Calu3 (cell line): Measurements from ENCODE around the gene LRMDA. TPM values are rescaled to one million over a fixed set of nuclear protein-coding genes. Genes with fewer than 3 reads are reported as not detected.

Experiments used
- BruUV-seq: library from RNA; stranded (reverse); fragments of 400-500 nt; replicated peaks from 2 replicates; lab custom pipeline; 2021; lab: Mats Ljungman, UMichigan
- CTCF ChIA-PET: fragments of 300-600 bp; sonication (Branson Sonifier 250); formaldehyde crosslinking; loops from one replicate; lab custom pipeline; 2022; ENCODE audit warnings: antibody characterized with exemption; lab: Charles Lee
- DNase-seq: peaks from one replicate; pipeline ENCODE4 v3.0.0; 2022
- H3K27ac Mint-ChIP-seq: one replicate; pipeline ENCODE4 v1.8.0; 2022; ENCODE audit warnings: mixed read lengths; ENCODE audit not compliant: unreplicated experiment
- H3K27me3 Mint-ChIP-seq: one replicate; pipeline ENCODE4 v1.8.0; 2022; ENCODE audit warnings: mixed read lengths; ENCODE audit not compliant: unreplicated experiment
- H3K36me3 Mint-ChIP-seq: one replicate; pipeline ENCODE4 v1.8.0; 2022; ENCODE audit warnings: mild to moderate bottlenecking, moderate library complexity, mixed read lengths; ENCODE audit not compliant: insufficient read depth, unreplicated experiment
- H3K4me1 Mint-ChIP-seq: one replicate; pipeline ENCODE4 v1.8.0; 2022; ENCODE audit warnings: mild to moderate bottlenecking, low read depth, mixed read lengths; ENCODE audit not compliant: unreplicated experiment
- H3K4me3 Mint-ChIP-seq: one replicate; pipeline ENCODE4 v1.8.0; 2022; ENCODE audit warnings: mild to moderate bottlenecking, low read depth, moderate library complexity, mixed read lengths; ENCODE audit not compliant: unreplicated experiment
- H3K9me3 Mint-ChIP-seq: one replicate; pipeline ENCODE4 v1.8.0; 2022; ENCODE audit warnings: low read depth, mixed read lengths; ENCODE audit not compliant: unreplicated experiment
- intact Hi-C: fragments of 100-400 bp; cut with micrococcal nuclease; formaldehyde crosslinking; loops from one replicate; pipeline ENCODE4 v1.10.0; 2022; ENCODE audit not compliant: unreplicated experiment
- total RNA-seq: library from RNA; stranded (reverse); gene quantifications from 2 replicates; pipeline ENCODE4 v1.2.3, GENCODE V29; 2022
- TF ChIP-seq, protein P1 (sequence below): fragments of 200-600 bp; IDR thresholded peaks from one replicate; pipeline ENCODE4 v1.8.0; 2022; ENCODE audit warnings: antibody characterized with exemption; ENCODE audit not compliant: unreplicated experiment

Gene LRMDA
- total RNA-seq, 1 experiment from 2014 or later: 7.6 TPM

DNA sequence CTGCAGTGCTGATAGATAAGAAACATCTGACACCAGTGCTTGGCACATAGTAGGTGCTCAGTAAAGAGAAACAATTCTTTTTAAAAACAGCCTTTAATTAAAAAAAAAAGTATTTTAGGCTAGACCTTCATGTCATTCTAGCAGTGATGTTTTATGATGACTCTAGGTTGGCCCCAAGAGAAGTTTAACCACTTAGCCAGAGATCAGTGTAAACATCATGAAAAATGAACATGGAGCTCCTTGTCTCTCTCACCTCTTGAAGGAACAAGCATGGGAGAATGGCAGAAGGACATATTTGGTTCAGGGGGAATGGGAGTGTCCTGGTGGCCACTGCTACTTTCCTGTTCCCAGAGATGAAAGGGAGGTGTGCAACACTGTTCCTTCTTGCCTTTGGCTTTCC is 641.0 kb downstream of the LRMDA start:
- TF ChIP-seq, protein P1, sequence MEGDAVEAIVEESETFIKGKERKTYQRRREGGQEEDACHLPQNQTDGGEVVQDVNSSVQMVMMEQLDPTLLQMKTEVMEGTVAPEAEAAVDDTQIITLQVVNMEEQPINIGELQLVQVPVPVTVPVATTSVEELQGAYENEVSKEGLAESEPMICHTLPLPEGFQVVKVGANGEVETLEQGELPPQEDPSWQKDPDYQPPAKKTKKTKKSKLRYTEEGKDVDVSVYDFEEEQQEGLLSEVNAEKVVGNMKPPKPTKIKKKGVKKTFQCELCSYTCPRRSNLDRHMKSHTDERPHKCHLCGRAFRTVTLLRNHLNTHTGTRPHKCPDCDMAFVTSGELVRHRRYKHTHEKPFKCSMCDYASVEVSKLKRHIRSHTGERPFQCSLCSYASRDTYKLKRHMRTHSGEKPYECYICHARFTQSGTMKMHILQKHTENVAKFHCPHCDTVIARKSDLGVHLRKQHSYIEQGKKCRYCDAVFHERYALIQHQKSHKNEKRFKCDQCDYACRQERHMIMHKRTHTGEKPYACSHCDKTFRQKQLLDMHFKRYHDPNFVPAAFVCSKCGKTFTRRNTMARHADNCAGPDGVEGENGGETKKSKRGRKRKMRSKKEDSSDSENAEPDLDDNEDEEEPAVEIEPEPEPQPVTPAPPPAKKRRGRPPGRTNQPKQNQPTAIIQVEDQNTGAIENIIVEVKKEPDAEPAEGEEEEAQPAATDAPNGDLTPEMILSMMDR: no peak
- Mint-ChIP-seq H3K4me1 (no peaks in the 10 kb centered on the region), H3K9me3 (peaks cover 8% of the 10 kb centered on the region), H3K27ac (no peak overlapping the region), H3K36me3 (no peaks in the 10 kb centered on the region), H3K27me3 (no peaks in the 10 kb centered on the region), H3K4me3 (no peak overlapping the region)
- BruUV-seq: no TSS peak
- intact Hi-C loops: no loop called here
- CTCF ChIA-PET: no interaction called here
- no peak for DNase-seq

DNA sequence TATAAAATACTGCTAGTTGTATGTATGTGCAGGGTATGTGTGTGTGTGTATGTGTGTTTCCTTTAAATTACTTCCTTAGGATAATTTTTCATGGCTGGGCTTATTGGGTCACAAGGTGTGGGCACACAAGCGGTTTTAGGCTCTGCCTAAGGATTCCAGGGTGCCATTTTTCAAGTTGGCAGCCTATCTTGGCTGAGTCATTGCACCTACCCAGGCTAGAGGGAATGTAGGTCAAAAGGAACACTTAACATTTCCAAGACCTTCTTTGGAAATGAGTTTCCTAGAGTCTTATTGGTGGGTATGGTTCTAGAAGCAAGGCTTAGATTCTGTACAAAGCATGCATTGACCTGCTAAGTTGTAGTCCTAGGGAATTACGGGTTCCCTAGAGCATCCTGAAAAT is 642.1 kb downstream of the LRMDA start:
- BruUV-seq: no TSS peak
- H3K36me3 Mint-ChIP-seq: no peaks in the 10 kb centered on the region
- TF ChIP-seq, protein P1: no peak
- no peak for DNase-seq
- intact Hi-C loops: no loop called here
- H3K27me3 Mint-ChIP-seq: no peaks in the 10 kb centered on the region
- no peaks in the 10 kb centered on the region for H3K4me1 Mint-ChIP-seq
- H3K9me3 Mint-ChIP-seq: peaks cover 4% of the 10 kb centered on the region
- no peak overlapping the region for H3K27ac Mint-ChIP-seq
- CTCF ChIA-PET: no interaction called here
- no peak overlapping the region for H3K4me3 Mint-ChIP-seq

DNA sequence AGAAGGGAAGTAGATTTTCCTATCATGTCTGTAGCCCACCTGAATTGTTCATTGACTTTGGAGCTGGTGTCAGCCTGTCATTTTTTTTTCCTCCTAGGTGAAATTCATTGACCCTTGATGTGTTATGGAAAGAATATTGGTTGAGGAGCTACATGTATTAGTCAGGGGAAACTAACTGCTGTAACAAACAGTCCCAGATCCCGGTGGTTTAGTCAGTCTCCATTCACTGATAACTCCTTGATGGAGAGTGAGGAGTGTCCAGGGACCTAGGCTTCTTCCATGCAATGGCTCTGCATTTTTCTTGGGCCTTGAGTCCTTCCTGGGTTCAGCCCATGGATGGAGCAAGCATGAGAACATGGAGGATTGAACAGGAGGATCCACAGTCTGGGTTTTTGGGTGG is 643.2 kb downstream of the LRMDA start:
- CTCF ChIA-PET: no interaction called here
- Mint-ChIP-seq H3K36me3 (no peaks in the 10 kb centered on the region), H3K4me3 (no peak overlapping the region), H3K4me1 (no peaks in the 10 kb centered on the region), H3K9me3 (peaks cover 8% of the 10 kb centered on the region), H3K27ac (no peak overlapping the region), H3K27me3 (no peaks in the 10 kb centered on the region)
- TF ChIP-seq, protein P1: no peak
- BruUV-seq: no TSS peak
- intact Hi-C loops: no loop called here
- no peak for DNase-seq

DNA sequence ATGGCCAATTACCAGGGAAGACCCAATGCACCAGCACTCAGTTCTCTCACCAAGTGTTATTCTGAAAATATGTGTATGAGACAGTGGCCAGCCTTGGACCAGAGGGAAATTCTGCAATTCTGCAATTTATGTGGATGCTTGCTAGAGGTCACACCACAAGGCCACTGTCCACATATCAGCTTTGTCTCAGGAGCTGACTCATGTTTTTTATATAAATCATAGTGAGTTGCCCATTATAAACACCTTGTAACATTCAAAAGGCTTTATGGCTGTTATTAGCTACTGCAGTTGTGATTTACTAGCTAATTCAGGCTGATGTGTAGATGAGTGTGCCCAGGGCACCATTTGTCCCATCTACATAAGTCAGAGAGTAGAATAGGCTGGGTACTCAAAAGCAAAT is 649.0 kb downstream of the LRMDA start:
- CTCF ChIA-PET: no interaction called here
- Mint-ChIP-seq H3K9me3 (peaks cover 7% of the 10 kb centered on the region), H3K4me3 (no peak overlapping the region), H3K36me3 (no peaks in the 10 kb centered on the region), H3K27ac (no peak overlapping the region), H3K27me3 (peaks cover 4% of the 10 kb centered on the region), H3K4me1 (peaks cover 9% of the 10 kb centered on the region)
- BruUV-seq: no TSS peak
- DNase-seq: no peak
- intact Hi-C loops: no loop called here
- TF ChIP-seq, protein P1: no peak

DNA sequence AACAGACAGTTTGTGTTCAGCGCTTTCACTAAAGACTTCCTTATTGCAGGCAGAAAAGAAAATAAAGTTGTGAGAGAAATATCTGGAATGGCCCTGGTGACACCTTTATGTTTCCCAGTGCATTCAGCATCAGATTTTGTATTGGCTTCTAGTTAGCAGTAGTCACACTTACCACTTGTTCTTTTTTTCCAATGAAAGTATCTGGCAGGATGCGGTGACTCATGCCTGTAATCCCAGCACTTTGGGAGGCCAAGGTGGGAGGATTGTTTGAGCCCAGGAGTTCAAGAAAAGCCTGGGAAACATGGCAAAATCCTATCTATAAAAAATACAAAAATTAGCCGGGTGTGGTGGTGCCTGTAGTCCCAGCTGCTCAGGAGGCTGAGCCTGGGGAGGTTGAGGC is 649.6 kb downstream of the LRMDA start:
- no peak overlapping the region for H3K27ac Mint-ChIP-seq
- H3K9me3 Mint-ChIP-seq: peaks cover 7% of the 10 kb centered on the region
- peaks cover 9% of the 10 kb centered on the region for H3K4me1 Mint-ChIP-seq
- no TSS peak for BruUV-seq
- H3K27me3 Mint-ChIP-seq: peaks cover 10% of the 10 kb centered on the region
- TF ChIP-seq, protein P1: no peak
- DNase-seq: no peak
- no peaks in the 10 kb centered on the region for H3K36me3 Mint-ChIP-seq
- CTCF ChIA-PET: no interaction called here
- no peak overlapping the region for H3K4me3 Mint-ChIP-seq
- intact Hi-C loops: no loop called here
